OCI-LY3 (cell line): ENCODE measurements around the gene ATAD3C.
"Not testable (repeated sequence)": the region's sequence is repeated elsewhere in the genome, so short reads cannot be mapped to it uniquely, and the experiment has no call there.

Experiments used
- H2AFZ ChIP-seq: fragments of 200-600, 300-600 bp; shearing (Covaris generic); 2 replicates; pipeline ENCODE4 v1.6.0; 2014; ENCODE audit warnings: antibody characterized with exemption, low read depth, low read length
- H3K27ac ChIP-seq: fragments of 200-600, 300-600 bp; sonication (generic); 2 replicates; pipeline ENCODE4 v1.5.1; 2014; ENCODE audit warnings: mild to moderate bottlenecking, low read length, moderate library complexity, mixed read lengths
- H3K27me3 ChIP-seq: fragments of 200-600, 300-600 bp; sonication (generic); 2 replicates; pipeline ENCODE4 v1.6.1; 2014; ENCODE audit warnings: low read depth, low read length, mixed read lengths
- H3K36me3 ChIP-seq: fragments of 200-600, 300-600 bp; sonication (generic); replicated peaks from 2 replicates; pipeline ENCODE3; 2014; ENCODE audit warnings: low read depth, low read length, mixed read lengths
- H3K4me1 ChIP-seq: fragments of 300-600, 200-600 bp; sonication (generic); 2 replicates; pipeline ENCODE4 v1.6.1; 2014; ENCODE audit warnings: low read length, mixed read lengths
- H3K4me2 ChIP-seq: fragments of 200-600, 300-600 bp; sonication (generic); 2 replicates; pipeline ENCODE4 v1.6.1; 2014; ENCODE audit warnings: low read length, mixed read lengths
- H3K4me3 ChIP-seq: fragments of 300-600, 200-600 bp; sonication (generic); 2 replicates; pipeline ENCODE4 v1.5.1; 2014; ENCODE audit warnings: antibody characterized with exemption, mild to moderate bottlenecking, low read length, moderate library complexity
- H3K79me2 ChIP-seq: fragments of 300-600, 200-600 bp; shearing (Covaris generic); 2 replicates; pipeline ENCODE4 v1.6.1; 2014; ENCODE audit warnings: mild to moderate bottlenecking, low read length, mixed read lengths
- H3K9ac ChIP-seq: fragments of 300-600, 200-600 bp; shearing (Covaris generic); 2 replicates; pipeline ENCODE4 v1.6.0; 2014; ENCODE audit warnings: mild to moderate bottlenecking, low read length, moderate library complexity
- H3K9me3 ChIP-seq: fragments of 200-600, 300-600 bp; shearing (Covaris generic); 2 replicates; pipeline ENCODE4 v1.6.1; 2014; ENCODE audit warnings: low read length, mixed read lengths; ENCODE audit not compliant: insufficient read depth
- H4K20me1 ChIP-seq: fragments of 200-600, 300-600 bp; sonication (generic); 2 replicates; pipeline ENCODE4 v1.6.1; 2016; ENCODE audit warnings: low read length, mixed read lengths; ENCODE audit not compliant: insufficient read depth
- CTCF ChIP-seq: fragments of 200-600, 300-600 bp; sonication (generic); IDR thresholded peaks from 2 replicates; pipeline ENCODE4 v1.5.1; 2014; ENCODE audit warnings: antibody characterized with exemption, low read length, low read depth
- EZH2phosphoT487 ChIP-seq: fragments of 200-600 bp; shearing (Covaris generic); IDR thresholded peaks from 2 replicates; pipeline ENCODE4 v1.6.1; 2018; ENCODE audit warnings: antibody characterized with exemption, mixed run types, low read depth

The ATAD3C gene

GRCh38 chr1:1517973-1518620 is 68.6 kb downstream of the ATAD3C start:
- no peak overlapping the region for H3K4me2 ChIP-seq
- no peak overlapping the region for H3K27ac ChIP-seq
- peaks cover 4% of the 10 kb centered on the region for H3K36me3 ChIP-seq
- H2AFZ ChIP-seq: no peak overlapping the region
- peaks cover 25% of the 10 kb centered on the region for H3K79me2 ChIP-seq
- no peaks in the 10 kb centered on the region for H4K20me1 ChIP-seq
- H3K9me3 ChIP-seq: no peaks in the 10 kb centered on the region
- no peak overlapping the region for H3K9ac ChIP-seq
- H3K4me1 ChIP-seq: no peaks in the 10 kb centered on the region
- no peak overlapping the region for H3K4me3 ChIP-seq
- TF ChIP-seq EZH2phosphoT487 (no peak), CTCF (no peak)
- H3K27me3 ChIP-seq: no peaks in the 10 kb centered on the region

- not testable (repeated sequence) for H2AFZ ChIP-seq, H3K4me1 ChIP-seq, H3K9me3 ChIP-seq, H3K27me3 ChIP-seq, H3K4me3 ChIP-seq, H4K20me1 ChIP-seq, H3K4me2 ChIP-seq, H3K36me3 ChIP-seq, H3K9ac ChIP-seq, H3K27ac ChIP-seq
- peaks cover 20% of the 10 kb centered on the region for H3K79me2 ChIP-seq
These were observed 69.1 kb downstream of the ATAD3C start for GRCh38 chr1:1518621-1519007.
